Measurements from ENCODE around the gene SMTN.
"Not testable (repeated sequence)": the region's sequence is repeated elsewhere in the genome, so short reads cannot be mapped to it uniquely, and the experiment has no call there.

Gene SMTN

DNA sequence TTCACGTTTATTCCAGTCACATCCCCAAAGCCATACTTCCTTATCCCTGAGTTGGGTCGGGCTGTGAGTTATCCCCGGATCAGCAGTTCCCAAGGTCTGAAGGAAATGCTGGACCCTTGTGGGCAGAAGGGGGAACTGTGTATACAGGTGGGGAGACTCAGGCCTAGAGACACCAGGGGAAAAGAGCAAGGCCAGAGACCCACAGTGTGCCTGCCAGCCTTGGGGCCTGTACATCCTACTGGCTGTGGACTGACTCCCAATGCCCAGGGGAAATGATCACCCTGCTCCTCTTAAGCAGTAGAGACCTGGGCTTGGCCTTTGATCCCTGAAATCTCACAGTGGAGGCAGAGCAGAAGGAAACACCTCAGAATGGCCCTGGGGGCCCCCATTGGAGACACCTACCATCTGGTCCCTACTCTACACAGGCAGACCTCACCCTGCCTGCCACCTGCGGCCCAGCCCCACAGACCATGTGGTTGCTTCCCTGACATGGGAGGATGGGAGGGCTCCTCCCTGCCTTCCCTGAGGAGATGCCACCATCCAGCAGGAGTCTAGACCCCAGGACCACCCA lies 25.0 kb downstream of the SMTN start:
- DNase-seq = no peak

DNA sequence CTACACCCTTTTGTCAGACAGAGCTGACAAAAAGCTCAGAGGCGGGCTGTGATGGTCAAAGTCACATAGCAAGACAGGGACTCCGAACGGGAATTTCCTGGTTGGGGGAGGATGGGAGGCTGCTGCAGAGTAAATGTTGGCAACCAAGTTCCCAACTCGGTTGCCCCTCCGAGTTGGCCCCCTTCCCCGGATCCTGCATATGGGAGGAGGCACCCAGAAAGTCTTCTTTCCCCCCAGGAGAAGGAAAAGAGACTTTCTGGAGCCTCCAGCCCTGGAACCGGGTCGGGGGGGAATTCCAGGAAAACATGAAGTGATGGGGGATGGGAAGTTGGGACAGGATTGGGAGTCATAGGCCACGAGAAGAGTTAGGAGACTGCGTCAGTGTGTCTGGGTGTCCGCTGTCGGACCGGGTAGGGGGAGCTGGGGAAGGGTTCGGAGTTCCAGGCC lies 25.6 kb downstream of the SMTN start:
- no peak for DNase-seq

DNA sequence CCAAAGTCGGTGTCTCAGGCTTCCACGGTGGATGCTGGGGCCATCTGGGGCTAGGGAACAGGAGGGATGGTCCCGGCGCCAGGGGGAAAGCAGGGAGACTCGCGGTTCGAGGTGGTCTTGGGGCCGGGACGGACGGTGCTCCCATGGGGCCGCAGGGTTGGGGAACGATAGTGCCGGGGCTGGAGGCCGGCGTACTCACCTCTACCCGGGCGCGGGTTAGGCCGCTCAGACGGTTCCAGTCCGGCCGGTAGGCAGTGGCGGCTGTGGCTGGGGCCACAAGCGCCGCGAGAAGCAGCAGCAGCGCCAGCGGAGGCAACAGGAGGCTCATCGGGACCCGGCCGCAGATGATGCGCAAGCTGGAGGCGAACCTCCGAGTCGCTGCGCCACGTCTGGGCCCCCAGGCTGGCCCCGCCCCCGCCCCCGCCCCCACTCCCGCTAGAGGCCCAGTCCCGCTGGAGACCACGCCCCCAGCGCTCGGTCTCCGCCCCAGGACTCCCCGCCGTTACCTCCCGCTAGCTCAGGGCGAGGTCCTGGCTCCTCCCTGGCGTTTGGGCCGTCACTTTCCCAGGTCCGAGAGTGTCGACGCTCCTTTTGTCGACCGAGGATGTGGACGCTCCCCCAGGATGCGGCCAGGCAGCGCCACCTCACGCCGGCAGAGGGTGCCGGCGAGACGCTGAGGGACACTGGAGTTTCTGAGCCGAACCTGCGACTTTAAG lies 26.2 kb downstream of the SMTN start, which contains the start of gene SELENOM:
TSS of gene SELENOM (minus strand) at position 391 of the 716 bp plus-strand sequence. CDS start at position 328, 63 bp downstream.
- DNase-seq = peak; percentile 98

DNA sequence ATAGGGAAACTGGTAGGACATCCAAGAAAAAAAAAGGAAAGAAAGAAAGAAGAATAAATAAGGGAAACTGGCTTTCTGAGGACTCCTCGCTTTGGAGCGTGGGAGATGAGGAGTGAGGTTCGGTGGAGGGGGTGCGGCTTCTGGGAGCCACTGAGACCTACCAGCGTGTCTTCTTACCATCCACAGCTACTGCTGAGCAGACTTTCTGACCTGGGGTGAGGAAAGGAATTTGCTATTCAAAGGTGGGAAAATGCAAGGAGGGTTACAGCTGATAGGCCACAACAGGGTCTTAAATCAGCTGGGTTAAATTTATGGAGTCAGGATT lies 26.7 kb downstream of the SMTN start:
- no peak for DNase-seq

DNA sequence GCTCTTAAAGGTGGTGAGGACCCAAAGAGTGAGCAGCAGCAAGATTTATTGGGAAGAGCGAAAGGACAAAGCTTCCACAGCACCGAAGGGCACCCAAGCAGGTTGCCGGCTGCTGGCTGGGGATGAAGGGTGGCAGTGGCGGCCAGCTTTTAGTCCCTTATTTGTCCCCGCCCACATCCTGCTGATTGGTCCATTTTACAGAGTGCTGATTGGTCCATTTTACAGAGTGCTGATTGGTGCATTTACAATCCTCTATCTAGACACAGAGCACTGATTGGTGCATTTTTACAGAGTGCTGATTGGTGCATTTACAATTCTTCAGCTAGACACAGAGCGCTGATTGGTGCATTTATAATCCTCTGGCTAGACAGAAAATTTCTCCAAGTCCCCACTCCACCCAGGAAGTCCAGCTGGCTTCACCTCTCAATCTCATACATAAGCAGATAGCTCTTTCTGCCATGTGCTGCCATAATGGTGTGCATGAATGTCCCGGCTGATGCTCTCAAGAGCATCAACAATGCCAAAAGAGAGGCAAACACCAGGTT lies 31.5 kb downstream of the SMTN start:
- DNase-seq = not testable (repeated sequence)

DNA sequence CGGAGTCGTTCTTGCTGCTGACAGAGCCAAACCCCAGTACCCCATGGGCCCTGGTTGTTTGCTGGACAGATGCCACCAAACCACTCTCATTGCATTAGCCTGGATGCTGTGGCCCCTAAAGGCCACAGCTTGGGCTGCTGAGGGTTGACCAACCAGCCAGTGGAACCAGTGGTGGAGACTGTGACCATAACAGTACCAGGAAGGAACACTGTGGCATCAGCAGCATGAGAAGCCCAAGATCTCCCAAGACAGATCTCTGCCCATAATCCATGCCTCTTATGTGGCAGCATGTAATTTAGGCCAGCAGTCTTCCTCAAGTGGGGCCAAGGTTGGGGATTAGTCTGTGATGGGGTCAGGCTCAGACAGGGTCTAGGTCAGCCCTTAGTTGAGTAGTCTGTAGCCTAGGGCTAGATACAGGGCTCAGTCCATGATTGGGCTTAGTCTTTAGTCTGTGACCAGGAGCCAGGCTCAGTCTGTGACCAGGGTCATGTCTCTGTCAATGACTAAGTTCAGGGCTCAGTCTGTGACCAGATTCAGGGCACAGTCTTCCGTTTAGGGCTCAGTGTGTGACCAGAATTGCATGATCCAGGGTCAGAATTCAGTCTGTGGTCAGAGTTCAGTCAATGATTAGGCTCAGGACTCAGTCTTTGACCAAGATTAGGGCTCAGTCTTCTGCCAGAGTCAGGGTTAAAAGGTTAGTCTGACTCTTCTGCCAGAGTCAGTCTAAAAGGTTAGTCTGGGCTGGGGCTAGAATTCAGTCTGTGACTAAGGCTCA lies 37.1 kb downstream of the SMTN start:
- no peak for DNase-seq

DNA sequence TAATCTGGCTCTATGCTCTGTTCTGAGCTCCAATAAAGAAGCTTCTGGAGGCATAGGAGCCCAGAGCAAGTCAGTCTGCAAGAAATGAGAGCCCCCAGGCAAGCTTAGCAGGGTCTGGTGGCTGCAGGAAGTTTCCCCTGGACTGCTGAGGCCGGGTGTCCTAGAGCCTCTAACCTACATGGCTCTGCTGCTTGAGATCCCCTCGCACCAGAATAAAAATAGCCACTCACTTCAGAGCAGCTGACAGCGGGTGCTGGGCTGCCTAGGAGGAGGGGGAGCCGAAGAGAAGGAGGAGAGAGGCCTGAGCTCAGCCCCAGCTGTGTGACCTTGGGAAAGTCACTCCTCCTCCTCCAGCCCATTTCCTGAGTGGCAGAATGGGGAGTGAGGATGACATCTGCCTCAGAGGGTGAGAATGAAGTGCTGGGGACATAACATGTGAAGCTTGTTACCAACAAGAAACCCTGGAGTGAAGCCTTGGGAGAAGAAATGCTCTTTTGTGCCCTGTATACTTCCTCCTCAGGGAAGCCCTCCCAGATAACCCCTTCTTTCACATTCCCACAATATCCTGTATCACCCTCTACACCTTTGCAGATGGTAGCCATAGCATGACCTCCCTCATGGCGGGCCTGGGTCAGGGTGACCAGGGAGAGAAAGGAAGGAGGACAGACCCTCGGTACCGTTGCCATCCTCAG lies 38.1 kb downstream of the SMTN start:
- DNase-seq = no peak

DNA sequence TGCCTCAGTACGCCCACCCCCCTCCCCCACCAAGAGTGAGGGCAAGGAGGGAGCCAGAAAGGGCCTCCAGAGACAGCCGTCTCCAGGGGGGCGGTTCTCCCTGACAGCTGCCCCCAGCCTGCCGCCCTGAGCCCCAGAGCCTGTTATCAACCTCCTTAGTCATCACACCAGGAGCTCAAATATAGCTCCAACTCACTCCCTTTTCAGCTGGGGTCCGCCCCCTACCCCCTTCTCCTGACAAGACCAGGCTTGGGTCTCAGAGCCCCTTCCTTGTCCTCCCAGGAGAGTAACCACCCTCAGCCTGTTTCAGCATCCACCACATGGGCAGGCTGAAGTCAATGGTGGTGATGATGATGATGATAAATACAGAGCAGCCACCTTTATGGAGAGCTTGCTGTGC lies 39.1 kb downstream of the SMTN start:
- DNase-seq = no peak

DNA sequence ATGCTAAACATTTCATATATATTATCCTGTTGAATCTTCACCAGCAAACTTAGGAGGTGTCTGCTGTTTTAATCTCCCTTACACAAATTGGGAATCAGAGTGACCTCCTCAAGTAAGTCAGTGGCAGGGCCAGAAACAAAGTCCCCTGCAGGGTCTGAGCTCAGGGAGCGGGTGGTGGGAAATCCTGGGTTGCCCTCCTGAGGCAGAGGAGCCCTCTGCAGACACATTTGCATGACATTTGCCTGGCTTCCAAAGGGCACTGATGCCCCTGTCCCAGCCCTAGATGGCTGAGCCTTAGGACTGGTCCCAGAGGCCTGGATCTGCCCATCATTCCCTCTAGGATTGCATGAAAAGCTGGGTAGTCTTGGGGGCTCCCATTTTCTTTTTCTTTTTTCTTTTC lies 39.5 kb downstream of the SMTN start:
- DNase-seq = no peak

DNA sequence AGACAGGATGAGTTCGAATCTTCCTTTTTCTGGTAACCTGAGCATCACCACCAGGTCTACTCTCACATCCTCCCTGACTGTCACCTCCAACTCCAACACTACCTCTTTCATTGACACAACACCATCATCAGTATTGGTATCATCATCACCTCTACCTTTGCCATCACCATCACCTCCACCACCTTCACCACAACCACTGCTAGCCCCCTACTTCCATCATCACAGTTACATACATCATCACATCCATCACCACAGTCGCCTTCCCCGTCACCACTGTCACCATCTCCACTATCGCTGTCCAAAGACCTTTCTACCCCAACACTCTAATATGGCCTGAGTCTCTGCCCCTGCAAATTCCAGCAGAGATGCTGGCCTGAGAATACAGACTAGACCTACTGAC lies 40.3 kb downstream of the SMTN start:
- DNase-seq = no peak

DNA sequence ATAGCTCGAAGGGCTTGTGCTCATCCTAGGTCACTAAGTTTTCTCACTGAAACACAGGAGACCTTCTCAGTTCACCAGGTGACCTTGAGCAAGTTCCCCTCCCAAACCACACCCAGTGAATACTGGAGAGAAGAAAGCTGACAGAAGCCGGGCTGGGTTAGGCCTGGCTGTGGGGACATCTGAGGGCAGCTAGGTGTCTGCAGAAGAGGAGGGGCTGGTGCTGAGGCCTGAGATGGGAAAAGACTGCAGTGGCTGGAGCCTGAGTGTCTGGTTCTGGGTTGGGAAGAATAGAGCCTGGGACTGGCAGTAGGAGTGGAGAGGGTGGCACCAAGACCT lies 41.0 kb downstream of the SMTN start:
- no peak for DNase-seq

DNA sequence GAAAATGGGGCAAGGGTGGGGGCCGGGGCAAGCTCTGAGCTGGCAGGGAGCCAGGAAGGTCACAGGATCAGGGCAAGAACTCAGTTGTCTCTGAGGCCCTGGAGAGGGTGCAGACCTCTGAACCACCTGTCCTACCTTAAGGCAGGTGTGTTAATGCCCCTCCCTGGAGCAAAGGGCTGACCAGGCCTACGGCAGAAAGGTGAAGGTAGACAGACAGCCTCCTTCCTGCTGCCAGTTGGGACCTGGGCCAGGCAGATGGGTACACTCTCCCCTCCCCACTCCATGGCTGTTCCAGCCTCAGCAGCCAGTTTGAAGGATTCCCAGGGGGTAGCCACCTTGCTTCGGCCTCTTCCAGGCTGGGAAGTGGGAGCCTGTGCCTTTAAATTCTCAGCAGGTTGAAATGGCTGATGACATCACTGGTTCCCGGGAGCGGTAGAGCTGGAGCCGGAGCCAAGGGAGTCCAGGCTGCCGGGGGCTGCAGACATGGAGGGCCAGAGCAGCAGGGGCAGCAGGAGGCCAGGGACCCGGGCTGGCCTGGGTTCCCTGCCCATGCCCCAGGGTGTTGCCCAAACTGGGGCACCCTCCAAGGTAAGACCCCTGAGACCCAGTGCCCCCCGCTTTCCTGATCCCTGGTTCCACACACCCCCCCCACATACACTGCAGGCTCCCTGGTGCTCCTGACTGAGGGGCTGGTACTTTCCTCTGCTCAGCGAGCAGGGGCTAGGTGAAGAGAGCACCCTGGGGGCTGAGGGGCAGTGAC lies 41.6 kb downstream of the SMTN start, which contains the start of gene INPP5J:
TSS of gene INPP5J (plus strand) at position 435 of the 760 bp plus-strand sequence. CDS start at position 484, 49 bp downstream.
- peak; percentile 22 for DNase-seq

DNA sequence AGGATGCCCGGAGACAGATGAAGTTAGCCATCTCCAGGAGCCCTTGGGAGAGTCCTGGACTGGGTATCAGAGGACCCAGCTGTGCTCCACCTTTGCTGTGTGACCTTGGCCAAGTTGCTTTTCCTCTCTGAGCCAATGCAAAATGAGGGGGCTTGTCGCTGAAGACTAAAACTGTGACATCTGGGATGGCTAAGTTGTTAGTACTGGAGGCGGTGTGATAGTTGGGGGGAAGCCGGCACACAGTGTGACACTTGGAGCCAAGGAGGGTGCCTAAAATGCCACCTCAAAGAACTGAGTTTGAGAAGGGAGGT lies 42.1 kb downstream of the SMTN start:
- DNase-seq = no peak

DNA sequence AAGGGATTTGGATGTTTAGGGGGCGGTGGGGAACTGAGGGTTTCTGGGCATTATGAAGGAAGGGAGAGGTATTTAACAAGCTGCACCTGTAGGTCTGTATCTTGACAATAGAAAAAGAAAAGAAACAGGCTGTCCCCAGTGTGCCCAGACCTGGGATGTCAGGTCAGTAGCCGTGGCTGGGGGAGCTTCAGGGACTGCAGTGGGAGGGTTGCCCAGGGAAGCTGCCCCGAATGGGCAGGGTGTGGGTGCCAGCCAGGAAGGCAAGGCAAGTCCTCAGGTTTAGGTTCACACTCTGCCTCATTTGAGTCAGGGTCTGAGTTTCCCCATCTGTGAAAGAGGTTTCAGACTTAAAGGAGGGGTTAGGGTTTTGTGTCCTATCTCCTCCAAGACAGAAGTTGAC lies 43.2 kb downstream of the SMTN start:
- DNase-seq = no peak

DNA sequence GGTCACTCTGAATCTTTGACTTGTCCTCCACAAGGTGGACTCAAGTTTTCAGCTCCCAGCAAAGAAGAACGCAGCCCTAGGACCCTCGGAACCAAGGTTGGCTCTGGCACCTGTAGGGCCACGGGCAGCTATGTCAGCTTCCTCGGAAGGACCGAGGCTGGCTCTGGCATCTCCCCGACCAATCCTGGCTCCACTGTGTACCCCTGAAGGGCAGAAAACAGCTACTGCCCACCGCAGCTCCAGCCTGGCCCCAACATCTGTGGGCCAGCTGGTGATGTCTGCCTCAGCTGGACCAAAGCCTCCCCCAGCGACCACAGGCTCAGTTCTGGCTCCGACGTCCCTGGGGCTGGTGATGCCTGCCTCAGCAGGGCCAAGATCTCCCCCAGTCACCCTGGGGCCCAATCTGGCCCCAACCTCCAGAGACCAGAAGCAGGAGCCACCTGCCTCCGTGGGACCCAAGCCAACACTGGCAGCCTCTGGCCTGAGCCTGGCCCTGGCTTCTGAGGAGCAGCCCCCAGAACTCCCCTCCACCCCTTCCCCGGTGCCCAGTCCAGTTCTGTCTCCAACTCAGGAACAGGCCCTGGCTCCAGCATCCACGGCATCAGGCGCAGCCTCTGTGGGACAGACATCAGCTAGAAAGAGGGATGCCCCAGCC lies 43.8 kb downstream of the SMTN start:
- no peak for DNase-seq

DNA sequence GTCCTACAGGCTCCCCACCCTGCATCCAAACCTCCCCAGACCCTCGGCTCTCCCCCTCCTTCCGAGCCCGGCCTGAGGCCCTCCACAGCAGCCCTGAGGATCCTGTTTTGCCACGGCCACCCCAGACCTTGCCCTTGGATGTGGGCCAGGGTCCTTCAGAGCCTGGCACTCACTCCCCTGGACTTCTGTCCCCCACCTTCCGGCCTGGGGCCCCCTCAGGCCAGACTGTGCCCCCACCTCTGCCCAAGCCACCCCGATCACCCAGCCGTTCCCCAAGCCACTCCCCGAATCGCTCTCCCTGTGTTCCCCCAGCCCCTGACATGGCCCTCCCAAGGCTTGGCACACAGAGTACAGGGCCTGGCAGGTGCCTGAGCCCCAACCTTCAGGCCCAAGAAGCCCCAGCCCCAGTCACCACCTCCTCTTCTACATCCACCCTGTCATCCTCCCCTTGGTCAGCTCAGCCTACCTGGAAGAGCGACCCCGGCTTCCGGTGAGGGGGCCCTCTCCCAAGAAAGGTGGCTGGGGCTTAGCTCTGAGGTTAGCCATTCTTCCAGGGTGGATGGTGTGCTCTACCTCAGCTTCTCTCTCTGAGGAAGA lies 44.5 kb downstream of the SMTN start:
- no peak for DNase-seq

DNA sequence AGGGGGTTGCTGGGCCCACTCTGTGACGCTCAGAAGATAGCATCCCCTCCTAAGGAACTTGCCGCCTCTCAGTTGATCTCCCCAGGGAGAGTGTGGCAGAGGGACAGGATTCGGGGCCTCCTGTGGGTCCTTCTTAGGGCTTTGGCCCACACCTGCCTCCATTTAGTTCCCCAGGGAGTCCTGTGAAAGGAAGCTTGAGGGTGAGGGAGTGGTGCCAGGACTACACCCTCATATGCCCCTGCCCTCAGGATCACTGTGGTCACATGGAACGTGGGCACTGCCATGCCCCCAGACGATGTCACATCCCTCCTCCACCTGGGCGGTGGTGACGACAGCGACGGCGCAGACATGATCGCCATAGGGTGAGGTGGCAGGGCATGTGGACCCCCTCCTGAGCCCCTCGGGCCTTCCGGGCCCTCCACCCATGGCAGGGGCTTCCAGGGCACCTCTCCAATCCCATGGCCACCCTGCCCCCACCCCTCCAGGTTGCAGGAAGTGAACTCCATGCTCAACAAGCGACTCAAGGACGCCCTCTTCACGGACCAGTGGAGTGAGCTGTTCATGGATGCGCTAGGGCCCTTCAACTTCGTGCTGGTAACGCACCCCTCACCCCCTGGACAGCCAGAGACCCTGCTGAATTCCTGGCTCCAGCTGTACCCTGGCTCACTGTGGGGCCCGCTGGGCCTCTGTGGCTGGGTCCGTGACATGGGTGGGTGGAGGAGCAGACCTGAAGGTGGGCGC lies 45.2 kb downstream of the SMTN start:
- DNase-seq = no peak

DNA sequence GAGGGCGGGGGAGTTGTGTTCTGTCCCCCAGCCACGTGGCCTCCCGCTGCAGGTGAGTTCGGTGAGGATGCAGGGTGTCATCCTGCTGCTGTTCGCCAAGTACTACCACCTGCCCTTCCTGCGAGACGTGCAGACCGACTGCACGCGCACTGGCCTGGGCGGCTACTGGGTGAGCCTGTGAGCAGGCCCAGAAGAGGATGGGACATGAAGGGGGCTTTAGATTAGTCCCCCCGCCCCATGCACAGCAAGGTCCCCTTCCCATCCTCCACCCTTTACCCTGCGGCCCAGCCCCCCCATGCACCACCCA lies 45.7 kb downstream of the SMTN start:
- DNase-seq = no peak

DNA sequence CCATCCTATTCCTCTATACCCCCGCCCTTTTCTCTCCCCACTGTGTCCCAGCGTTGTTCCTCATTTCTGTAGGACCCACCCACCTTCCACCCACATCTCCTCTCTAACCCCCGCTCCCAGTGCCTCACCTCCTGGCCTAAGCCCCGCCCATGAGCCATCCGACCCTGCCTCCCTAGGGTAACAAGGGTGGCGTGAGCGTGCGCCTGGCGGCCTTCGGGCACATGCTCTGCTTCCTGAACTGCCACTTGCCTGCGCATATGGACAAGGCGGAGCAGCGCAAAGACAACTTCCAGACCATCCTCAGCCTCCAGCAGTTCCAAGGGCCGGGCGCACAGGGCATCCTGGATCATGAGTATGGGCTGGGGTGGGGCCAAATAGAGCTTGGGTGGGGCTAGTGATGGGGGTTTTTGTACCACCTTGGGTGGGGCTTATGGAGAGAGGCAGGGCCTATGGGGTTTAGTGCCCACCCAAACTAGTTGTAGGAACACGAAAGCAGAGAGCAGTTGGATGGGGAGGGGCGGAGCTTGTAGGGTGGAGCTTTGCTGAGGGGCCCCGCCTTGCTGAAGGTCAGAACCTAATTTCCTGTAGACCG lies 46.2 kb downstream of the SMTN start:
- DNase-seq = peak; percentile 9

DNA sequence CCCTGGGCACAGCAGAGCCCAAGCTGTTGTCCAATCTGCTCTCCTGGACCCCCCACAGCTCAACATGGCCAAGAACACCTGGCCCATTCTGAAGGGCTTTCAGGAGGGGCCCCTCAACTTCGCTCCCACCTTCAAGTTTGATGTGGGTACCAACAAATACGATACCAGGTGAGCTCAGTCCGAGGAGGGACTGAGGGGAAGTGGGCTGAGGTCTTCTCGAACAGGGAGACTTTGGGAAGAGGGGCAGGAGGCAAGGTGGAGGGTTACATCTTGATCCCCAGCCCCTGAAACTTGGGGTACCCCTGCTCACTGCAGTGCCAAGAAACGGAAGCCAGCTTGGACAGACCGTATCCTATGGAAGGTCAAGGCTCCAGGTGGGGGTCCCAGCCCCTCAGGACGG lies 47.0 kb downstream of the SMTN start:
- no peak for DNase-seq

DNA sequence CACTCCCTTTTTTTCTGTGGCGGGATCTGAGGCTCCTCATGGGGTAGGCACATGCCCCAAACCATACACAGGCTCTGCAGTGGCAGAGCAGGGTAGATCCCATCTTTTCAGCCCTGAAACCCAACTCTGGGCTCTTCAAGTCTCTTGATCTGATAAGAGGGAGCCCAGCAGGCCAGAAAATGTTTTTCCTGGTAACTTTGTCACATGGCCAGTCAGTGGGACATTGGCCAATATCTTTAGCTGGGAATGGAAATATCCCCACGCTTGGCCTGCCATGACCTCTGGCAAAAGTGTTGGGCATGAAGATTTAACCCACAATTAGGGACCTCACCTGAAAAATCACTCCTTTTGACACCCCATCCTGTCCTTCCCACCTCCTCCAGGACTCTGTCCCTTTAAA lies 49.8 kb downstream of the SMTN start:
- peak; percentile 20 for DNase-seq
